22Rv1 (cell line): ENCODE measurements around the gene CSGALNACT2.
"Not testable (repeated sequence)": the region's sequence is repeated elsewhere in the genome, so short reads cannot be mapped to it uniquely, and the experiment has no call there.

Source experiments
- H3K27ac ChIP-seq: fragments of 450-650 bp; 2 replicates; pipeline ENCODE4 v1.5.1; 2017
- CTCF ChIP-seq: fragments of 450-650 bp; IDR thresholded peaks from 2 replicates; pipeline ENCODE4 v1.5.1; 2017; ENCODE audit warnings: mild to moderate bottlenecking
- ZFX ChIP-seq: fragments of 450-650 bp; IDR thresholded peaks from 2 replicates; pipeline ENCODE4 v1.6.1; 2017; ENCODE audit warnings: antibody characterized with exemption, borderline replicate concordance

CSGALNACT2 gene

GRCh38 chr10:43176271-43176670 is 38.0 kb downstream of the CSGALNACT2 start:
- TF ChIP-seq CTCF, result no peak
- TF ChIP-seq ZFX, result no peak
- H3K27ac ChIP-seq, result no peak overlapping the region

- no peak for TF ChIP-seq CTCF
- TF ChIP-seq ZFX, result no peak
- no peak overlapping the region for H3K27ac ChIP-seq
Observed at GRCh38 chr10:43177595-43177994, 39.4 kb downstream of the CSGALNACT2 start.

GRCh38 chr10:43181146-43181545 is 42.9 kb downstream of the CSGALNACT2 start:
- TF ChIP-seq CTCF (no peak), ZFX (no peak)
- no peak overlapping the region for H3K27ac ChIP-seq

- H3K27ac ChIP-seq, result not testable (repeated sequence)
Observed at GRCh38 chr10:43183764-43184163, 45.5 kb downstream of the CSGALNACT2 start.

GRCh38 chr10:43186150-43186549 is 47.9 kb downstream of the CSGALNACT2 start:
- no peak overlapping the region for H3K27ac ChIP-seq
- TF ChIP-seq CTCF, result no peak
- no peak for TF ChIP-seq ZFX

- TF ChIP-seq ZFX (no peak), CTCF (no peak)
- H3K27ac ChIP-seq, result no peak overlapping the region
Observed at GRCh38 chr10:43187213-43187612, 49.0 kb downstream of the CSGALNACT2 start.

GRCh38 chr10:43188702-43189101 is 50.5 kb downstream of the CSGALNACT2 start:
- no peak overlapping the region for H3K27ac ChIP-seq

More at GRCh38 chr10:43188702-43189101, 50.5 kb downstream of the CSGALNACT2 start:
- TF ChIP-seq CTCF (no peak), ZFX (no peak)
